GM10266 (cell line): ENCODE measurements around the gene ESPN.
"Not testable (repeated sequence)": the region's sequence is repeated elsewhere in the genome, so short reads cannot be mapped to it uniquely, and the experiment has no call there.

Source experiments
- DNase-seq: peaks from one replicate; pipeline ENCODE4 v3.0.0; 2012; ENCODE audit errors: extremely low spot score
- TF ChIP-seq, protein P1 (sequence below): IDR thresholded peaks from 2 replicates; pipeline ENCODE4 v1.5.1; 2012; ENCODE audit warnings: mild to moderate bottlenecking, low read depth; ENCODE audit not compliant: control insufficient read depth, insufficient read depth; ENCODE audit errors: missing control alignments

Gene ESPN

DNA sequence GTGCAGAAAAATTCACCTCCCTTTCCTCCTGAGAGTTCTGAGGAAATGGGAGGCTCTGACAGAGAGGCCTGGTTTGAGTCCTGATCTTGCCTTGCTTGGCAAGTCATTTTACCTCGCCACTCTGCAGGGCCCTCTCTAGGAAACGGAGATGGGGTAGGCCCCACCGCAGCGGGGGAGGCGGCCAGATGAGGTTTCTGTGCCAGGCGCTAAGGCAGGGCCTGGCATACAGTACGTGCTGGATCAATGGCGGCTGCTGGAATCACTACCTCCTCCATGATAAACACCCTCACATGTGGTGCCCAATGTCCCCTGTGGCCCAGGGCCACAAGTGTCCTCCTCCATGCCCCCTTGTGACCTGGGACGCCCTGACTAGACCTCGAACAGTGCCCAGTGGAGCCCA lies 67.4 kb downstream of the ESPN start:
- TF ChIP-seq, protein P1, sequence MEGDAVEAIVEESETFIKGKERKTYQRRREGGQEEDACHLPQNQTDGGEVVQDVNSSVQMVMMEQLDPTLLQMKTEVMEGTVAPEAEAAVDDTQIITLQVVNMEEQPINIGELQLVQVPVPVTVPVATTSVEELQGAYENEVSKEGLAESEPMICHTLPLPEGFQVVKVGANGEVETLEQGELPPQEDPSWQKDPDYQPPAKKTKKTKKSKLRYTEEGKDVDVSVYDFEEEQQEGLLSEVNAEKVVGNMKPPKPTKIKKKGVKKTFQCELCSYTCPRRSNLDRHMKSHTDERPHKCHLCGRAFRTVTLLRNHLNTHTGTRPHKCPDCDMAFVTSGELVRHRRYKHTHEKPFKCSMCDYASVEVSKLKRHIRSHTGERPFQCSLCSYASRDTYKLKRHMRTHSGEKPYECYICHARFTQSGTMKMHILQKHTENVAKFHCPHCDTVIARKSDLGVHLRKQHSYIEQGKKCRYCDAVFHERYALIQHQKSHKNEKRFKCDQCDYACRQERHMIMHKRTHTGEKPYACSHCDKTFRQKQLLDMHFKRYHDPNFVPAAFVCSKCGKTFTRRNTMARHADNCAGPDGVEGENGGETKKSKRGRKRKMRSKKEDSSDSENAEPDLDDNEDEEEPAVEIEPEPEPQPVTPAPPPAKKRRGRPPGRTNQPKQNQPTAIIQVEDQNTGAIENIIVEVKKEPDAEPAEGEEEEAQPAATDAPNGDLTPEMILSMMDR = no peak
- no peak for DNase-seq

DNA sequence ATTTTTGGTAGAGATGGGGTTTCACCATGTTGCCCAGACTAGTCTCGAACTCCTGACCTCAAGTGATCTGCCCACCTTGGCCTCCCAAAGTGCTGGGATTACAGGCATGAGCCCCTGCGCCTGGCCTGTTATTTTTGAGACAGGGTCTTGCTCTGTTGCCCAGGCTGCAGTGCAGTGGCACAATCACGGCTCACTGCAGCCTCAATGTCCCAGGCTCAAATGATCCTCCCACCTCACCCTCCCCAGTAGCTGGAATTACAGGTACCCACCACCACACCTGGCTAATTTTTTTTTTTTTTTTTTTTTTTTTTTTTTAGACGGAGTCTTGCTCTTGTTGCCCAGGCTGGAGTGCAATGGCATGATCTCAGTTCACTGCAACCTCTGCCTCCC lies 69.3 kb downstream of the ESPN start:
- DNase-seq = not testable (repeated sequence)

GRCh38 chr1:6494627-6495026 lies 70.1 kb downstream of the ESPN start:
- TF ChIP-seq, protein P1 = no peak
- no peak for DNase-seq

DNA sequence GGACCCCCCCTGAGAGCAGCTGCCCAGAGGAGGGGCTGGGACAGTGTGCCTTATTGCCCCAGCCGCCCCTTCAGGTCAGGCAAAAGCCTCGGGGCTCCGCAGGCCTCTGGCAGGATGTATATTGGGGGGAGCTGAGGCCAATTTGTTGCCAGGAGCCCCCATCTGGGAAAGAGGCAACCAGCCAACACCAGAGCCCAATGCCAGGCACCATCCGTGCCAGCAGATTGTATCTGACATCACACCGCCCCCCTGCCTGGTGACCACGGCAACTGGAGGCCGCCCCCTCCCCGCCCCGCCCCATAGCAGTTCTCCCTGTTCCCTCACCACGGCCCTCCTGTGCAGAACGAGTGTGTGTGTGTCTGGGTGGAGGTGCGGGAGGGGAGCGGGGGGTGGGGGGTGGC lies 70.5 kb downstream of the ESPN start:
- no peak for DNase-seq
- TF ChIP-seq, protein P1 = no peak

GRCh38 chr1:6495540-6496364 lies 71.2 kb downstream of the ESPN start:
- TF ChIP-seq, protein P1 = no peak

DNA sequence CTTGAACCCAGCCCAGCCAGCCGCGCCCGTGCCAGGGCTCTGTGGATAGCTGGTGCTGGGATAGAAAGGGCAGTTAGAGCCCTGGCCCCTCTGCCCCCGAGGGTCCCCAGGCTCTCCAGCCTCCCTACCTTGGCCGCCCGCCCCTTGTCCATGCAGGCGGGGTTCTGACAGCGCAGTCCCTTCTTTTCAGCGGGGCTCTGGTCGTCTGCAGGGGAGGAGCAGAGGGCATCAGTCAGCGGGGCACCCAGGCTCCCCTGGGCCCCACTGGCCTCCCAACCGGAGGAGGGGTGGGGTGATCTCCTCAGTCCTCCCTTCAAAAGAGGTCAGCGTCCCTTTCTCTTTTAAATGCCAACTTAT lies 71.8 kb downstream of the ESPN start:
- TF ChIP-seq, protein P1 = no peak

More at GRCh38 chr1:6495540-6496364, 71.2 kb downstream of the ESPN start:
- no peak for DNase-seq

DNA sequence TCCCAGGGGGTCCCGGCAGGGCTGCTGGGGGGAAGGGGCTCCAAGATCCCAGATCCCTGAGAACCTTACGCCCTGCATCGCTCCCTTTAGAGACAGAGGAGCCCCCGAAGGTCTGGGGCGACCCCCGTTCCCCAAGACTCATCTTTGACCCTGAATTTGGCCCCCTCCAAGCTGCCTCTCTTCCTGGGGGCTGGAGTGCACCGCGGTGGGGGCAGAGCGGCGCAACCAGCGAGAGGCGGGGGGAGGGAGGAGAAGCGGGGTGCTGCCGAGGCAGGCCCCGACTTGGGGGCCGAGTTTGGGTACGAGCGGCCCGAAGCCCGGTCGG lies 72.3 kb downstream of the ESPN start:
- TF ChIP-seq, protein P1 = no peak
- no peak for DNase-seq

More for the DNA sequence above, 71.8 kb downstream of the ESPN start:
- DNase-seq = no peak

GRCh38 chr1:6497215-6497866 lies 72.8 kb downstream of the ESPN start:
- peak; percentile 83 for DNase-seq
- TF ChIP-seq, protein P1 = no peak
